ENCODE results near the gene GUCY1A2. TPM values are rescaled to one million over a fixed set of nuclear protein-coding genes. Genes with fewer than 3 reads are reported as not detected.
"Not testable (repeated sequence)": the region's sequence is repeated elsewhere in the genome, so short reads cannot be mapped to it uniquely, and the experiment has no call there.

GUCY1A2 gene
- total RNA-seq, 1 donor from 2014 or later = 17.8 TPM

DNA sequence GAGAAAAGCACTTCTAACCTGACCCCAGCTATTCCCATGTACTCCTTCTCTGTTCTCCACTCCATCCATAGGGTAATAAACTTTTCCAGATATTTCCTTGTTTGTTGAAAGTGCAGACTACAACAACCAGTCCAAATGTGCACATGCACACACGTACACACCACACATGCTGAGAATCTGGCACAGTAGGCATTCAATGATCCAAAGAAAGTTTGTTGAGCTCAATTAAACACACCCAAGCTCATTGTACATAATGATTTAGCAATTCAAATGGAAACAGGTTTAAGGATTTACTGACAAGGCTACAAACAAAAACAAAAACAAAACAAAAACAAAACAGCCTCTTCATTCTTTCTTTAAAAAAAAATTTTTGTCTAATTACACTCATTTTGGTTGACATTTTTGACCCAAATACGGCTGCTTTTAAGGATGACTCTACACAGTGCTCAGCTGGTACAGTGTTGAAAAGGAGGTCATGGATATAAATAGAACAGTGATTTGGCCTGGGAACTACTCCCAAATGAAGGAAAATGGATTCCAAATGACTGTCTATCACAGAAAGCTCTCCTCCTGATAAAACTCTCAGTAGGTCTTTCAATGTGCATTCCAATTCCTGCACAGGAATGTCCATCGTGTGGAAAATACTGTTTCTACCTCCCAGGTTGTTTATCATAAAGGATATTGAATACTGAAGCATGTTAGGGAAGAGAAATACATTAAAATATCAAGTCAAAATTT is 232.2 kb downstream of the GUCY1A2 start:
- Histone ChIP-seq H4K20me1 (ENCODE audit: insufficient read depth, low read length) (no peaks in the 10 kb centered on the region), H3K4me2 (ENCODE audit: low read length) (no peak overlapping the region), H2AFZ (ENCODE audit: low read depth, low read length) (no peak overlapping the region), H3K9ac (ENCODE audit: low read length) (no peak overlapping the region), H3K9me3 (ENCODE audit: insufficient read depth, low read depth, low read length) (no peaks in the 10 kb centered on the region), H3K27ac (ENCODE audit: low read depth, low read length) (peak overlapping the region; percentile 40), H3K4me1 (ENCODE audit: insufficient read depth, low read length) (peaks cover 5% of the 10 kb centered on the region), H3K27me3 (ENCODE audit: insufficient read depth, low read length) (no peaks in the 10 kb centered on the region), H3K79me2 (ENCODE audit: insufficient read depth, low read length) (no peaks in the 10 kb centered on the region), H3K4me3 (ENCODE audit: insufficient read depth, low read depth, low read length) (no peak overlapping the region), H3K36me3 (ENCODE audit: insufficient read depth, low read length) (no peaks in the 10 kb centered on the region)
- Mint-ChIP-seq H3K4me1 (ENCODE audit: low read depth, unreplicated experiment) (peaks cover 12% of the 10 kb centered on the region), H3K4me3 (ENCODE audit: unreplicated experiment) (no peak overlapping the region), H3K36me3 (ENCODE audit: low read depth, unreplicated experiment) (peaks cover 5% of the 10 kb centered on the region), H3K9me3 (ENCODE audit: unreplicated experiment) (peaks cover 3% of the 10 kb centered on the region), H3K27me3 (ENCODE audit: low read depth, unreplicated experiment) (no peaks in the 10 kb centered on the region), H3K27ac (ENCODE audit: unreplicated experiment) (peak overlapping the region; percentile 91)
- DNase-seq (ENCODE audit: low read depth) = peak; percentile 67
- no peak for FAIRE-seq
- TF ChIP-seq CTCF (IDR thresholded peaks at IDR 0.05; ENCODE audit: insufficient read depth, low read depth, low read length) = no peak
- no peak for TF ChIP-seq EZH2 (IDR thresholded peaks at IDR 0.05; ENCODE audit: insufficient read depth, low read length)

GRCh38 chr11:106777302-106777701 is 241.0 kb downstream of the GUCY1A2 start:
- H3K36me3 Mint-ChIP-seq (ENCODE audit: low read depth, unreplicated experiment); H3K27me3 ChIP-seq (ENCODE audit: insufficient read depth, low read length); H3K4me3 ChIP-seq (ENCODE audit: insufficient read depth, low read depth, low read length); DNase-seq (ENCODE audit: low read depth); H3K36me3 ChIP-seq (ENCODE audit: insufficient read depth, low read length); H3K9ac ChIP-seq (ENCODE audit: low read length); H3K4me3 Mint-ChIP-seq (ENCODE audit: unreplicated experiment); H3K27ac Mint-ChIP-seq (ENCODE audit: unreplicated experiment); H3K4me1 ChIP-seq (ENCODE audit: insufficient read depth, low read length); H3K27me3 Mint-ChIP-seq (ENCODE audit: low read depth, unreplicated experiment); H2AFZ ChIP-seq (ENCODE audit: low read depth, low read length); FAIRE-seq; H3K79me2 ChIP-seq (ENCODE audit: insufficient read depth, low read length); H3K27ac ChIP-seq (ENCODE audit: low read depth, low read length); H3K4me1 Mint-ChIP-seq (ENCODE audit: low read depth, unreplicated experiment); H3K9me3 ChIP-seq (ENCODE audit: insufficient read depth, low read depth, low read length); H3K4me2 ChIP-seq (ENCODE audit: low read length); H4K20me1 ChIP-seq (ENCODE audit: insufficient read depth, low read length); H3K9me3 Mint-ChIP-seq (ENCODE audit: unreplicated experiment): not testable (repeated sequence)

- H4K20me1 ChIP-seq (ENCODE audit: insufficient read depth, low read length) = no peaks in the 10 kb centered on the region
- Mint-ChIP-seq H3K9me3 (ENCODE audit: unreplicated experiment) (no peaks in the 10 kb centered on the region), H3K36me3 (ENCODE audit: low read depth, unreplicated experiment) (no peaks in the 10 kb centered on the region), H3K27me3 (ENCODE audit: low read depth, unreplicated experiment) (no peaks in the 10 kb centered on the region), H3K4me3 (ENCODE audit: unreplicated experiment) (no peak overlapping the region), H3K27ac (ENCODE audit: unreplicated experiment) (no peak overlapping the region), H3K4me1 (ENCODE audit: low read depth, unreplicated experiment) (no peaks in the 10 kb centered on the region)
- no peaks in the 10 kb centered on the region for H3K9me3 ChIP-seq (ENCODE audit: insufficient read depth, low read depth, low read length)
- H3K27me3 ChIP-seq (ENCODE audit: insufficient read depth, low read length) = no peaks in the 10 kb centered on the region
- H3K27ac ChIP-seq (ENCODE audit: low read depth, low read length) = no peak overlapping the region
- TF ChIP-seq EZH2 (IDR thresholded peaks at IDR 0.05; ENCODE audit: insufficient read depth, low read length) = no peak
- TF ChIP-seq CTCF (IDR thresholded peaks at IDR 0.05; ENCODE audit: insufficient read depth, low read depth, low read length) = no peak
- no peak for FAIRE-seq
- no peaks in the 10 kb centered on the region for H3K79me2 ChIP-seq (ENCODE audit: insufficient read depth, low read length)
- H2AFZ ChIP-seq (ENCODE audit: low read depth, low read length) = no peak overlapping the region
- H3K4me3 ChIP-seq (ENCODE audit: insufficient read depth, low read depth, low read length) = no peak overlapping the region
- no peaks in the 10 kb centered on the region for H3K36me3 ChIP-seq (ENCODE audit: insufficient read depth, low read length)
- no peak overlapping the region for H3K4me2 ChIP-seq (ENCODE audit: low read length)
- H3K9ac ChIP-seq (ENCODE audit: low read length) = no peak overlapping the region
- no peaks in the 10 kb centered on the region for H3K4me1 ChIP-seq (ENCODE audit: insufficient read depth, low read length)
- DNase-seq (ENCODE audit: low read depth) = no peak
Observed at GRCh38 chr11:106770489-106771085, 247.7 kb downstream of the GUCY1A2 start.

Measured in astrocyte (in vitro differentiated cells and primary cell).